Activated T-cell treated with anti-CD3 and anti-CD28 coated beads for 48 hours (primary cell): Measurements from ENCODE around the gene TIMP2.
A peak's percentile ranks its signal among the peaks of the same experiment; 100 is the strongest.
"Not testable (repeated sequence)": the region's sequence is repeated elsewhere in the genome, so short reads cannot be mapped to it uniquely, and the experiment has no call there.

ENCODE experiments used
- DNase-seq: peaks from one replicate; pipeline ENCODE4 v3.0.0-alpha.2; 2020; ENCODE audit warnings: low read depth

TIMP2 gene

GRCh38 chr17:78889531-78889930 lies 35.7 kb downstream of the TIMP2 start:
- no peak for DNase-seq

GRCh38 chr17:78888941-78889518 lies 36.2 kb downstream of the TIMP2 start:
- no peak for DNase-seq

- no peak for DNase-seq
Measured at GRCh38 chr17:78886954-78887353, 38.2 kb downstream of the TIMP2 start.

GRCh38 chr17:78885956-78886355 lies 39.2 kb downstream of the TIMP2 start:
- DNase-seq: no peak

- no peak for DNase-seq
Measured at GRCh38 chr17:78884876-78885667, 40.1 kb downstream of the TIMP2 start.

- DNase-seq: no peak
Measured at GRCh38 chr17:78884148-78884825, 40.9 kb downstream of the TIMP2 start.

- no peak for DNase-seq
Measured at GRCh38 chr17:78883533-78884131, 41.6 kb downstream of the TIMP2 start.

- DNase-seq: no peak
Measured at GRCh38 chr17:78883089-78883532, 42.1 kb downstream of the TIMP2 start.

GRCh38 chr17:78882540-78883088 lies 42.6 kb downstream of the TIMP2 start:
- DNase-seq: no peak

- peak; percentile 23 for DNase-seq
Measured at GRCh38 chr17:78879635-78880186, 45.5 kb downstream of the TIMP2 start.

GRCh38 chr17:78878871-78879527 lies 46.2 kb downstream of the TIMP2 start:
- no peak for DNase-seq

- no peak for DNase-seq
Measured at GRCh38 chr17:78878261-78878660, 46.9 kb downstream of the TIMP2 start.

- DNase-seq: not testable (repeated sequence)
Measured at GRCh38 chr17:78876954-78877517, 48.2 kb downstream of the TIMP2 start.

GRCh38 chr17:78876094-78876597 lies 49.0 kb downstream of the TIMP2 start:
- DNase-seq: no peak

GRCh38 chr17:78875363-78876093 lies 49.7 kb downstream of the TIMP2 start:
- DNase-seq: no peak

GRCh38 chr17:78873519-78874340 lies 51.5 kb downstream of the TIMP2 start:
- no peak for DNase-seq

GRCh38 chr17:78872486-78872885 lies 52.7 kb downstream of the TIMP2 start:
- DNase-seq: no peak

- DNase-seq: no peak
Measured at GRCh38 chr17:78870621-78871020, 54.6 kb downstream of the TIMP2 start.

GRCh38 chr17:78868391-78868790 lies 56.8 kb downstream of the TIMP2 start:
- no peak for DNase-seq
